Transverse colon (tissue), 4 donors: ENCODE measurements around the gene PCCA. TPM values are rescaled to one million over a fixed set of nuclear protein-coding genes. Genes with fewer than 3 reads are reported as not detected.

Experiments used
- DNase-seq: peaks from one replicate; pipeline ENCODE4 v3.0.0-alpha.2; 2019
- H3K27ac ChIP-seq, 4 donors: fragments of 200-600 bp; sonication (generic); 2 replicates each; pipeline ENCODE4 v1.5.1; 2016 to 2018; ENCODE audit warnings: inconsistent platforms in 4 of 4
- H3K27me3 ChIP-seq: fragments of 200-600 bp; sonication (generic); 2 replicates; pipeline ENCODE4 v1.5.1; 2017; ENCODE audit warnings: inconsistent platforms
- H3K36me3 ChIP-seq, 4 donors: fragments of 200-600 bp; sonication (generic); 2 replicates each; pipeline ENCODE4 v1.5.1; 2017 to 2019; ENCODE audit warnings: inconsistent platforms in 4 of 4
- H3K4me1 ChIP-seq, 4 donors: fragments of 200-600 bp; sonication (generic); 2 replicates each; pipeline ENCODE4 v1.5.1; 2017 to 2020; ENCODE audit warnings: inconsistent platforms in 4 of 4
- H3K4me3 ChIP-seq, 4 donors: fragments of 200-600 bp; sonication (generic); 1 replicate in 1 of 4; 2 replicates in 3 of 4; pipeline versions ENCODE4 v1.5.1 to v1.6.1; 2017 to 2019; ENCODE audit warnings: inconsistent platforms in 4 of 4
- H3K9me3 ChIP-seq, 2 donors: fragments of 200-600 bp; sonication (generic); 2 replicates each; pipeline ENCODE4 v1.5.1; 2017 to 2019; ENCODE audit warnings: inconsistent platforms in 2 of 2
- EP300 ChIP-seq: sonication (generic); formaldehyde crosslinking; IDR thresholded peaks from one replicate; pipeline ENCODE4 v1.6.1; 2017; ENCODE audit warnings: antibody characterized with exemption, low read depth
- POLR2A ChIP-seq: fragments of 450-650 bp; IDR thresholded peaks from one replicate; pipeline ENCODE4 v1.6.1; 2016; ENCODE audit warnings: antibody characterized with exemption, mild to moderate bottlenecking, moderate library complexity
- POLR2AphosphoS5 ChIP-seq, 3 donors: sonication (generic); formaldehyde crosslinking; IDR thresholded peaks; one replicate each; pipeline ENCODE4 v1.6.1; 2016; ENCODE audit warnings: antibody characterized with exemption in 3 of 3
- WGBS, 2 donors: methylation state at CpG; one replicate each; pipeline ENCODE4 v1.1.5; 2018; ENCODE audit warnings: low coverage in 1 of 2; 5-methylcytosine and 5-hydroxymethylcytosine counted together
- in situ Hi-C, 4 donors: fragments of 200-750 bp; cut with MboI; loops; one replicate each; pipeline versions ENCODE4 v1.15.0 to v1.15.1; 2017; ENCODE audit warnings: low sequenced_read_pairs in 3 of 4, low pct_ligation_motif_present in 1 of 4, low pct_unique_long_range_greater_than_20kb in 1 of 4
- intact Hi-C: fragments of 100-400 bp; cut with DNase I; formaldehyde crosslinking; loops from one replicate; pipeline ENCODE4 v1.15.1; 2023; ENCODE audit warnings: low total_unique reads
- total RNA-seq, 4 donors: library from RNA; depleted of rRNA; stranded (reverse); fragments of >200 nt; gene quantifications; one replicate each; pipeline ENCODE4 v1.1.0, GENCODE V29; 2016
- TF ChIP-seq, protein P1 (sequence below), 5 experiments: fragments of 200-600 bp in 3 of 5; fragments of 450-650 bp in 2 of 5; sonication (generic) in 3 of 5; IDR thresholded peaks; 1 replicate in 2 of 5; 2 replicates in 3 of 5; pipeline ENCODE4 v1.5.1; 2016 to 2017; ENCODE audit warnings: antibody characterized with exemption in 5 of 5, inconsistent platforms in 3 of 5, mild to moderate bottlenecking in 2 of 5, moderate library complexity in 1 of 5

Gene PCCA
- total RNA-seq, 4 donors from 2014 or later, result 13.1 to 87.8 (median 74.6) TPM

GRCh38 chr13:100197591-100198365 is 108.9 kb downstream of the PCCA start:
- in situ Hi-C loops, result no loop called here
- no peaks in the 10 kb centered on the region for H3K36me3 ChIP-seq
- no peaks in the 10 kb centered on the region for H3K27me3 ChIP-seq
- no peak overlapping the region for H3K4me3 ChIP-seq
- TF ChIP-seq POLR2A (no peak), EP300 (no peak), POLR2AphosphoS5 (IDR thresholded peaks at IDR 0.05) (no peak)
- TF ChIP-seq, protein P1, sequence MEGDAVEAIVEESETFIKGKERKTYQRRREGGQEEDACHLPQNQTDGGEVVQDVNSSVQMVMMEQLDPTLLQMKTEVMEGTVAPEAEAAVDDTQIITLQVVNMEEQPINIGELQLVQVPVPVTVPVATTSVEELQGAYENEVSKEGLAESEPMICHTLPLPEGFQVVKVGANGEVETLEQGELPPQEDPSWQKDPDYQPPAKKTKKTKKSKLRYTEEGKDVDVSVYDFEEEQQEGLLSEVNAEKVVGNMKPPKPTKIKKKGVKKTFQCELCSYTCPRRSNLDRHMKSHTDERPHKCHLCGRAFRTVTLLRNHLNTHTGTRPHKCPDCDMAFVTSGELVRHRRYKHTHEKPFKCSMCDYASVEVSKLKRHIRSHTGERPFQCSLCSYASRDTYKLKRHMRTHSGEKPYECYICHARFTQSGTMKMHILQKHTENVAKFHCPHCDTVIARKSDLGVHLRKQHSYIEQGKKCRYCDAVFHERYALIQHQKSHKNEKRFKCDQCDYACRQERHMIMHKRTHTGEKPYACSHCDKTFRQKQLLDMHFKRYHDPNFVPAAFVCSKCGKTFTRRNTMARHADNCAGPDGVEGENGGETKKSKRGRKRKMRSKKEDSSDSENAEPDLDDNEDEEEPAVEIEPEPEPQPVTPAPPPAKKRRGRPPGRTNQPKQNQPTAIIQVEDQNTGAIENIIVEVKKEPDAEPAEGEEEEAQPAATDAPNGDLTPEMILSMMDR (IDR thresholded peaks at IDR 0.05), result no peak
- WGBS, 2 donors, result 52 to 75% methylated on average over 5 of the region's 5 CpGs
- intact Hi-C loops, result no loop called here
- no peaks in the 10 kb centered on the region for H3K9me3 ChIP-seq
- peaks cover 0 to 20% (median 9%) of the 10 kb centered on the region in 4 donors for H3K4me1 ChIP-seq
- DNase-seq, result peak; percentile 46
- peak overlapping the region; percentile 55 to 63 (median 60) for H3K27ac ChIP-seq

DNA sequence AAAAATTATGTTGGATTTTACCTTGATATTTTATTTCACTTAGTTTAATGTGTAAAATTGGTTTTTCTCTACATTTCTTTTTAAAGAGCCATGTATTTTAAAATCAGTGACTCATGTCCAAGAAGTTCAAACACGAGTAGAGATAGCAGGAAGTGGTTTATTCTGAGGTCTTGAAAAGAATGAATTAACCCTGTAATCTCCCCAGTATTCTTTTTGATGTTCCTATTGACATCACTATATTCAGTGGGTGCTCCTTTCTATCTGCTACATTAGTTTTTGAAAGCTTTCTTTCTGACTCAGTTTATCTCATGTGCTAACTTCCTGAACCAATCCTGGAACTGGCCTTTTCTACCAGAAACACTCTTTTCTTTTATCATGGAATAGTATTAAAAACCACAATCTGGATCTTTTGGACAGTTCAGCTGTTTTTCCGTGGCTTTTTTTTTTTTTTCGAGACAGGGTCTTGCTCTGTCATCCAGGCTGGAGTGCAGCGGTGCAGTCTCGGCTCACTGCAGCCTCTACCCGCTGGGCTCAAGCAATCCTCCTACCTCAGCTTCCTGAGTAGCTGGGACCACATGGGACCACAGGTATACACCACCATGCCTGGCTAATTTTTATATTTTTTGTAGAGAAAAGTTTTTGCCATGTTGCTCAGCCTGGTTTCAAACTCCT is 114.9 kb downstream of the PCCA start:
- TF ChIP-seq POLR2AphosphoS5 (IDR thresholded peaks at IDR 0.05) (no peak), EP300 (no peak), POLR2A (no peak)
- TF ChIP-seq, protein P1 (IDR thresholded peaks at IDR 0.05), result no peak
- Histone ChIP-seq H3K36me3 (no peaks in the 10 kb centered on the region), H3K27me3 (no peaks in the 10 kb centered on the region), H3K4me3 (no peak overlapping the region), H3K27ac (no peak overlapping the region), H3K9me3 (no peaks in the 10 kb centered on the region), H3K4me1 (no peaks in the 10 kb centered on the region)
- no peak for DNase-seq
- in situ Hi-C loops (no loop called here), intact Hi-C loops (no loop called here)
- WGBS, 2 donors, result 47 to 63% methylated on average over 6 of the region's 6 CpGs

DNA sequence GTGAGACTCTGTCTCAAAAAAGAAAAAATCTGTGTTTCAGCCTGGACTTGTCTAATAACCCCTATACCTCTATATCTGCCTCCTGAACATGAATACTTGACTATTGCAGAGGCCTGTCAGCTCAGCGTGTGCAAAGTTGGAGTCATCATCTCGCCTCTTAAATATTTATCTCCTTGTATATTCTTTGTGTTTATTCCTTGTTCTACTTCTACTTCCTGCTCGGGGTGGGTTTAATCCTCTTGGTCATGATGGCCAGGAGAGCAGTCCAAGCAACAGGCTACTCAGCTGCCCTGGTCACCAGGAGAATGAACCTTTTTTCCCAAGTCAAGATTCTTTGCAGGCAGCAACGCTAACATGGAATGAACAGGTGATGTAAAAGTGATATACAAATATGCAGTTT is 119.1 kb downstream of the PCCA start:
- Histone ChIP-seq H3K36me3 (peaks cover 0 to 10% (median 0%) of the 10 kb centered on the region in 4 donors), H3K27ac (no peak overlapping the region), H3K4me1 (no peaks in the 10 kb centered on the region), H3K9me3 (no peaks in the 10 kb centered on the region), H3K27me3 (no peaks in the 10 kb centered on the region), H3K4me3 (no peak overlapping the region)
- DNase-seq, result no peak
- intact Hi-C loops, result no loop called here
- WGBS, 2 donors, result 77 to 78% methylated on average over 3 to 4 of the region's 4 CpGs
- TF ChIP-seq EP300, result no peak
- TF ChIP-seq, protein P1 (IDR thresholded peaks at IDR 0.05), result no peak
- no peak for TF ChIP-seq POLR2A
- no peak for TF ChIP-seq POLR2AphosphoS5 (IDR thresholded peaks at IDR 0.05)
- in situ Hi-C loops, result no loop called here

GRCh38 chr13:100208626-100209025 is 119.7 kb downstream of the PCCA start:
- Histone ChIP-seq H3K27ac (no peak overlapping the region), H3K36me3 (peaks cover 0 to 10% (median 0%) of the 10 kb centered on the region in 4 donors), H3K27me3 (no peaks in the 10 kb centered on the region), H3K9me3 (no peaks in the 10 kb centered on the region), H3K4me1 (no peaks in the 10 kb centered on the region), H3K4me3 (no peak overlapping the region)
- intact Hi-C loops, result no loop called here
- no peak for DNase-seq
- in situ Hi-C loops, result no loop called here
- no peak for TF ChIP-seq POLR2AphosphoS5 (IDR thresholded peaks at IDR 0.05)
- no peak for TF ChIP-seq POLR2A
- no peak for TF ChIP-seq EP300
- TF ChIP-seq, protein P1 (IDR thresholded peaks at IDR 0.05), result no peak
- WGBS, 2 donors, result 50 to 76% methylated on average over 2 of the region's 2 CpGs
